ENCODE measurements around the gene MTX1. TPM values are rescaled to one million over a fixed set of nuclear protein-coding genes. Genes with fewer than 3 reads are reported as not detected.
"Not testable (repeated sequence)": the region's sequence is repeated elsewhere in the genome, so short reads cannot be mapped to it uniquely, and the experiment has no call there.

The MTX1 gene
- total and polyA plus RNA-seq, 2 donors (not counting 1 experiment from before 2014, with no cell fraction given) = 42.2 to 46.6 TPM

DNA sequence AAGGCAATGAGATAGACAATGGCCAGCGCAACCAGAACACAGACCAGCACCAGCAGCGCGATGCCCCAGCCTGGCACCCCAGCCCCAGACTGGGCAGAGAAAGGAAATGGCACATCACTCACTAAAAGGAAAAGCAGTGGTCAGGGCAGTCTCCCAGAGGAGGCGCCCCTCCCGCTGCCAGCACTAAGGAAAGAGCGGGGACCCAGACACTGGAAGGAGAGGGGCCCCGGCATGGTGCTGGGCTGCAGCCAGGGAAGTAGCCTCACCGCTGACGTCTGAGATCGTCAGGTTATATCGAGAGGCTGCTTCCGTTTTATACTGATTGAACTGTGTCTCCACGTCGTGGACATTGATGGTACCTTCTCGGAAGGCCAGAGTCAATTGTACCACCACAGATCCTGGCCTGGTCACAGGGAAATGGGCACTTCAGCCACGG is 21.0 kb upstream of the MTX1 start:
- no peaks in the 10 kb centered on the region for H3K27me3 ChIP-seq (ENCODE audit: control insufficient read depth, insufficient read depth, low read length)
- no peaks in the 10 kb centered on the region for H4K20me1 ChIP-seq (ENCODE audit: control insufficient read depth, extremely low read depth, insufficient read depth, low read length)
- H3K79me2 ChIP-seq (ENCODE audit: control insufficient read depth, insufficient read depth, low read length) = no peaks in the 10 kb centered on the region
- peaks cover 2% of the 10 kb centered on the region for H3K36me3 ChIP-seq (ENCODE audit: control insufficient read depth, insufficient read depth, low read length)
- H3K9me3 ChIP-seq (ENCODE audit: control insufficient read depth, insufficient read depth, low read depth, low read length) = no peaks in the 10 kb centered on the region
- TF ChIP-seq, protein P1, sequence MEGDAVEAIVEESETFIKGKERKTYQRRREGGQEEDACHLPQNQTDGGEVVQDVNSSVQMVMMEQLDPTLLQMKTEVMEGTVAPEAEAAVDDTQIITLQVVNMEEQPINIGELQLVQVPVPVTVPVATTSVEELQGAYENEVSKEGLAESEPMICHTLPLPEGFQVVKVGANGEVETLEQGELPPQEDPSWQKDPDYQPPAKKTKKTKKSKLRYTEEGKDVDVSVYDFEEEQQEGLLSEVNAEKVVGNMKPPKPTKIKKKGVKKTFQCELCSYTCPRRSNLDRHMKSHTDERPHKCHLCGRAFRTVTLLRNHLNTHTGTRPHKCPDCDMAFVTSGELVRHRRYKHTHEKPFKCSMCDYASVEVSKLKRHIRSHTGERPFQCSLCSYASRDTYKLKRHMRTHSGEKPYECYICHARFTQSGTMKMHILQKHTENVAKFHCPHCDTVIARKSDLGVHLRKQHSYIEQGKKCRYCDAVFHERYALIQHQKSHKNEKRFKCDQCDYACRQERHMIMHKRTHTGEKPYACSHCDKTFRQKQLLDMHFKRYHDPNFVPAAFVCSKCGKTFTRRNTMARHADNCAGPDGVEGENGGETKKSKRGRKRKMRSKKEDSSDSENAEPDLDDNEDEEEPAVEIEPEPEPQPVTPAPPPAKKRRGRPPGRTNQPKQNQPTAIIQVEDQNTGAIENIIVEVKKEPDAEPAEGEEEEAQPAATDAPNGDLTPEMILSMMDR (conservative IDR thresholded peaks at IDR 0.05 in 1 of 2, IDR thresholded peaks at IDR 0.05 in 1 of 2; ENCODE audit: low read depth in 1 of 2, low read length in 2 of 2) = no peak
- TF ChIP-seq EZH2 (IDR thresholded peaks at IDR 0.05; ENCODE audit: low read length, missing control alignments) = no peak
- no peak overlapping the region for H3K27ac ChIP-seq (ENCODE audit: insufficient read depth, low read length)
- no peak overlapping the region for H3K9ac ChIP-seq (ENCODE audit: insufficient read depth, low read length)
- no peak overlapping the region for H3K4me2 ChIP-seq (ENCODE audit: extremely low read depth, insufficient read depth, low read length)
- no peak for DNase-seq (ENCODE audit: low read depth in 2 of 2)
- H2AFZ ChIP-seq (ENCODE audit: low read length) = no peak overlapping the region
- no peaks in the 10 kb centered on the region for H3K4me1 ChIP-seq (ENCODE audit: control insufficient read depth, extremely low read depth, insufficient read depth, low read length)
- H3K4me3 ChIP-seq (replicated peaks in 1 of 4; ENCODE audit: control extremely low read depth in 1 of 4, insufficient read depth in 1 of 4, low read depth in 3 of 4, low read length in 4 of 4) = no peak overlapping the region

DNA sequence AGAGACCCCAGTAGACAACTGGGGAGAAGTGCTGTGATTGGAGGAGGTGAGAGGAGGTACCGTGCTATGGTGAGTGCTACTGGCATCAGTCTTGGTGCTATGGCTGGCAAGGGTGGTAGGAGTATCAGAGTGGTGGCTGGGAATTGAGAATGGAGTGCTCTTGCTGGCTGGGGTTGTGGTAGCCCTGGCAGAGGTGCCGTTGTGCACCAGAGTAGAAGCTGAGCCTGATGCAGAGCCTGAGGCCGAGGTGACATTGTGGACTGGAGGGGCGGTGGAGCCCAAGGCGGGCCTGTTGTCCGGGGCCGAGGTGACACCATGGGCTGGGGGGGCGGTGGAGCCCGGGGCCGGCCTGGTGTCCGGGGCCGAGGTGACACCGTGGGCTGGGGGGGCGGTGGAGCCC is 20.2 kb upstream of the MTX1 start:
- H3K9me3 ChIP-seq (ENCODE audit: control insufficient read depth, insufficient read depth, low read depth, low read length) = no peaks in the 10 kb centered on the region
- H4K20me1 ChIP-seq (ENCODE audit: control insufficient read depth, extremely low read depth, insufficient read depth, low read length) = no peaks in the 10 kb centered on the region
- H3K4me2 ChIP-seq (ENCODE audit: extremely low read depth, insufficient read depth, low read length) = no peak overlapping the region
- H2AFZ ChIP-seq (ENCODE audit: low read length) = no peak overlapping the region
- H3K36me3 ChIP-seq (ENCODE audit: control insufficient read depth, insufficient read depth, low read length) = peaks cover 2% of the 10 kb centered on the region
- DNase-seq (ENCODE audit: low read depth in 2 of 2) = no peak
- H3K4me1 ChIP-seq (ENCODE audit: control insufficient read depth, extremely low read depth, insufficient read depth, low read length) = peaks cover 3% of the 10 kb centered on the region
- no peak overlapping the region for H3K9ac ChIP-seq (ENCODE audit: insufficient read depth, low read length)
- no peaks in the 10 kb centered on the region for H3K27me3 ChIP-seq (ENCODE audit: control insufficient read depth, insufficient read depth, low read length)
- H3K79me2 ChIP-seq (ENCODE audit: control insufficient read depth, insufficient read depth, low read length) = no peaks in the 10 kb centered on the region
- TF ChIP-seq, protein P1 (conservative IDR thresholded peaks at IDR 0.05 in 1 of 2, IDR thresholded peaks at IDR 0.05 in 1 of 2; ENCODE audit: low read depth in 1 of 2, low read length in 2 of 2) = no peak
- no peak for TF ChIP-seq EZH2 (IDR thresholded peaks at IDR 0.05; ENCODE audit: low read length, missing control alignments)
- no peak overlapping the region for H3K27ac ChIP-seq (ENCODE audit: insufficient read depth, low read length)
- H3K4me3 ChIP-seq (replicated peaks in 1 of 4; ENCODE audit: control extremely low read depth in 1 of 4, insufficient read depth in 1 of 4, low read depth in 3 of 4, low read length in 4 of 4) = no peak overlapping the region

DNA sequence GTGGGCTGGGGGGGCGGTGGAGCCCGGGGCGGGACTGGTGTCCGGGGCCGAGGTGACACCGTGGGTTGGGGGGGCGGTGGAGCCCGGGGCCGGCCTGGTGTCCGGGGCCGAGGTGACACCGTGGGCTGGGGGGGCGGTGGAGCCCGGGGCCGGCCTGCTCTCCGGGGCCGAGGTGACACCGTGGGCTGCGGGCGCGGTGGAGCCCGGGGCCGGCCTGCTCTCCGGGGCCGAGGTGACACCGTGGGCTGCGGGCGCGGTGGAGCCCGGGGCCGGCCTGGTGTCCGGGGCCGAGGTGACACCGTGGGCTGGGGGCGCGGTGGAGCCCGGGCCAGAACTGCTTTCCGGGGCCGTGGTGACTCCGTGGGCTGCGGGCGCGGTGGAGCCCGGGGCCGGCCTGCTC is 18.6 kb upstream of the MTX1 start:
- H3K79me2 ChIP-seq (ENCODE audit: control insufficient read depth, insufficient read depth, low read length); H3K4me2 ChIP-seq (ENCODE audit: extremely low read depth, insufficient read depth, low read length); H3K27me3 ChIP-seq (ENCODE audit: control insufficient read depth, insufficient read depth, low read length); DNase-seq (ENCODE audit: low read depth in 2 of 2); H3K27ac ChIP-seq (ENCODE audit: insufficient read depth, low read length); H2AFZ ChIP-seq (ENCODE audit: low read length); H3K4me3 ChIP-seq (replicated peaks in 1 of 4; ENCODE audit: control extremely low read depth in 1 of 4, insufficient read depth in 1 of 4, low read depth in 3 of 4, low read length in 4 of 4); H3K36me3 ChIP-seq (ENCODE audit: control insufficient read depth, insufficient read depth, low read length); H3K9ac ChIP-seq (ENCODE audit: insufficient read depth, low read length); H4K20me1 ChIP-seq (ENCODE audit: control insufficient read depth, extremely low read depth, insufficient read depth, low read length); H3K9me3 ChIP-seq (ENCODE audit: control insufficient read depth, insufficient read depth, low read depth, low read length): not testable (repeated sequence)
- peaks cover 12% of the 10 kb centered on the region for H3K4me1 ChIP-seq (ENCODE audit: control insufficient read depth, extremely low read depth, insufficient read depth, low read length)
